Stimulated activated naive CD8-positive, alpha-beta T cell treated with anti-CD3 and anti-CD28 coated beads, Interleukin-15, Interleukin-2, amounts not matched to agents 100 U/mL and 50 U/mL, for 24 hours (primary cell): Measurements from ENCODE around the gene MYO18B.
"Not testable (repeated sequence)": the region's sequence is repeated elsewhere in the genome, so short reads cannot be mapped to it uniquely, and the experiment has no call there.

ENCODE experiments used
- ATAC-seq: fragments of 150-1000 bp; cut with Tn5 transposase; one replicate; pipeline ENCODE4 v1.10.0; 2021
- DNase-seq: peaks from one replicate; pipeline ENCODE4 v3.0.0; 2021

The MYO18B gene

GRCh38 chr22:25741692-25742626, at the start of gene MYO18B:
Gene MYO18B, plus strand, starts transcription at chr22:25742188. Its CDS starts 18,905 bp downstream, at chr22:25761093.
- ATAC-seq (no peak), DNase-seq (no peak)

GRCh38 chr22:25692397-25693267, 49.4 kb upstream of the MYO18B start:
- no peak for DNase-seq
- no peak for ATAC-seq

GRCh38 chr22:25693268-25693565, 48.8 kb upstream of the MYO18B start:
- DNase-seq (no peak), ATAC-seq (no peak)

GRCh38 chr22:25694196-25694907, 47.6 kb upstream of the MYO18B start:
- DNase-seq: no peak
- ATAC-seq: no peak

- DNase-seq (no peak), ATAC-seq (no peak)
These were observed 46.8 kb upstream of the MYO18B start for GRCh38 chr22:25695146-25695545.

GRCh38 chr22:25696763-25697162, 45.2 kb upstream of the MYO18B start:
- DNase-seq (no peak), ATAC-seq (no peak)

- no peak for ATAC-seq
- DNase-seq: no peak
These were observed 44.8 kb upstream of the MYO18B start for GRCh38 chr22:25697181-25697664.

GRCh38 chr22:25697978-25698377, 44.0 kb upstream of the MYO18B start:
- DNase-seq (no peak), ATAC-seq (no peak)

GRCh38 chr22:25698461-25698860, 43.5 kb upstream of the MYO18B start:
- DNase-seq: no peak
- no peak for ATAC-seq

GRCh38 chr22:25698978-25699377, 43.0 kb upstream of the MYO18B start:
- ATAC-seq: no peak
- no peak for DNase-seq

GRCh38 chr22:25701056-25701780, 40.8 kb upstream of the MYO18B start:
- ATAC-seq: no peak
- DNase-seq: no peak

- ATAC-seq (no peak), DNase-seq (no peak)
These were observed 39.9 kb upstream of the MYO18B start for GRCh38 chr22:25702040-25702439.

- peak; percentile 28 for ATAC-seq
These were observed 39.3 kb upstream of the MYO18B start for GRCh38 chr22:25702571-25703167.

GRCh38 chr22:25704701-25705100, 37.3 kb upstream of the MYO18B start:
- ATAC-seq: no peak
- no peak for DNase-seq

More at GRCh38 chr22:25702571-25703167, 39.3 kb upstream of the MYO18B start:
- no peak for DNase-seq

- no peak for DNase-seq
- ATAC-seq: no peak
These were observed 35.8 kb upstream of the MYO18B start for GRCh38 chr22:25706197-25706596.

GRCh38 chr22:25708430-25708829, 33.6 kb upstream of the MYO18B start:
- ATAC-seq, DNase-seq: not testable (repeated sequence)

- ATAC-seq (no peak), DNase-seq (no peak)
These were observed 32.2 kb upstream of the MYO18B start for GRCh38 chr22:25709758-25710157.

GRCh38 chr22:25710501-25710900, 31.5 kb upstream of the MYO18B start:
- DNase-seq: no peak
- no peak for ATAC-seq

GRCh38 chr22:25711491-25711890, 30.5 kb upstream of the MYO18B start:
- no peak for DNase-seq
- ATAC-seq: no peak

- no peak for ATAC-seq
- no peak for DNase-seq
These were observed 29.2 kb upstream of the MYO18B start for GRCh38 chr22:25712661-25713400.
